Liver (tissue), 9 donors: ENCODE data around the gene ARHGEF7. TPM values are rescaled to one million over a fixed set of nuclear protein-coding genes. Genes with fewer than 3 reads are reported as not detected.

Experiments used
- DNase-seq: peaks from one replicate; pipeline ENCODE4 v3.0.0-alpha.2; 2017; ENCODE audit warnings: low spot score
- H3K27ac ChIP-seq, 2 donors: one replicate each; pipeline ENCODE4 v1.7.0; 2013; ENCODE audit warnings: inconsistent platforms in 2 of 2, low read length in 2 of 2, control low read depth in 1 of 2, low read depth in 1 of 2, mild to moderate bottlenecking in 1 of 2
- H3K27me3 ChIP-seq, 4 donors: one replicate each; pipeline versions ENCODE4 v1.6.1 to v1.7.0; 2013; ENCODE audit warnings: low read length in 3 of 4, inconsistent platforms in 1 of 4, mild to moderate bottlenecking in 1 of 4, moderate library complexity in 1 of 4; ENCODE audit not compliant: control insufficient read depth in 4 of 4, insufficient read depth in 4 of 4
- H3K36me3 ChIP-seq, 4 donors: one replicate each; pipeline versions ENCODE4 v1.6.1 to v1.7.0; 2013; ENCODE audit warnings: low read length in 3 of 4, mild to moderate bottlenecking in 3 of 4, low read depth in 1 of 4, moderate library complexity in 1 of 4; ENCODE audit not compliant: control insufficient read depth in 4 of 4, insufficient read depth in 3 of 4
- H3K4me1 ChIP-seq, 4 donors: one replicate each; pipeline versions ENCODE4 v1.6.1 to v1.7.0; 2013; ENCODE audit warnings: low read length in 3 of 4, mild to moderate bottlenecking in 3 of 4, moderate library complexity in 1 of 4; ENCODE audit not compliant: control insufficient read depth in 4 of 4, insufficient read depth in 4 of 4
- H3K4me3 ChIP-seq, 3 donors: one replicate each; pipeline versions ENCODE4 v1.6.1 to v1.7.0; 2013; ENCODE audit warnings: low read length in 3 of 3, control low read depth in 1 of 3, low read depth in 1 of 3, mild to moderate bottlenecking in 1 of 3
- H3K9ac ChIP-seq, 2 donors: one replicate each; pipeline ENCODE4 v1.7.0; 2013; ENCODE audit warnings: low read length in 2 of 2, mild to moderate bottlenecking in 2 of 2, moderate library complexity in 2 of 2, control low read depth in 1 of 2, low read depth in 1 of 2
- H3K9me3 ChIP-seq, 4 donors: one replicate each; pipeline versions ENCODE4 v1.6.1 to v1.7.0; 2013; ENCODE audit warnings: low read length in 3 of 4; ENCODE audit not compliant: control insufficient read depth in 4 of 4
- ATF3 ChIP-seq: IDR thresholded peaks from 2 replicates; pipeline ENCODE4 v1.6.1; 2016; ENCODE audit warnings: antibody characterized with exemption
- EGR1 ChIP-seq, 2 donors: IDR thresholded peaks; 2 replicates each; pipeline ENCODE4 v1.6.1; 2016 to 2018; ENCODE audit warnings: antibody characterized with exemption in 2 of 2, low read depth in 2 of 2
- FOXA1 ChIP-seq: IDR thresholded peaks from 2 replicates; pipeline ENCODE4 v1.6.1; 2016; ENCODE audit warnings: antibody characterized with exemption
- FOXA2 ChIP-seq: IDR thresholded peaks from 2 replicates; pipeline ENCODE4 v1.6.1; 2016; ENCODE audit warnings: antibody characterized with exemption
- GABPA ChIP-seq, 2 donors: IDR thresholded peaks in 1 of 2; conservative IDR thresholded peaks in 1 of 2; 2 replicates each; pipeline ENCODE4 v1.6.1; 2016; ENCODE audit warnings: antibody characterized with exemption in 2 of 2, mild to moderate bottlenecking in 1 of 2, moderate library complexity in 1 of 2
- HNF4A ChIP-seq, 2 donors: conservative IDR thresholded peaks; 2 replicates each; pipeline ENCODE4 v1.6.1; 2016; ENCODE audit warnings: antibody characterized with exemption in 2 of 2, mild to moderate bottlenecking in 2 of 2
- HNF4G ChIP-seq: IDR thresholded peaks from 2 replicates; pipeline ENCODE4 v1.6.1; 2016; ENCODE audit warnings: antibody characterized with exemption
- JUND ChIP-seq, 2 donors: IDR thresholded peaks; 2 replicates each; pipeline ENCODE4 v1.6.1; 2016; ENCODE audit warnings: antibody characterized with exemption in 2 of 2
- MAX ChIP-seq: IDR thresholded peaks from 2 replicates; pipeline ENCODE4 v1.6.1; 2016; ENCODE audit warnings: antibody characterized with exemption
- NR2F2 ChIP-seq: IDR thresholded peaks from 2 replicates; pipeline ENCODE4 v1.6.1; 2016; ENCODE audit warnings: antibody characterized with exemption
- RAD21 ChIP-seq, 2 donors: IDR thresholded peaks; 2 replicates each; pipeline ENCODE4 v1.6.1; 2016; ENCODE audit warnings: antibody characterized with exemption in 2 of 2, mild to moderate bottlenecking in 2 of 2
- RXRA ChIP-seq, 2 donors: IDR thresholded peaks; 2 replicates each; pipeline ENCODE4 v1.6.1; 2017 to 2018; ENCODE audit warnings: antibody characterized with exemption in 2 of 2, mild to moderate bottlenecking in 1 of 2
- SP1 ChIP-seq: IDR thresholded peaks from 2 replicates; pipeline ENCODE4 v1.6.1; 2018; ENCODE audit warnings: antibody characterized with exemption, mild to moderate bottlenecking
- TAF1 ChIP-seq: conservative IDR thresholded peaks from 2 replicates; pipeline ENCODE4 v1.6.1; 2016; ENCODE audit warnings: antibody characterized with exemption, mild to moderate bottlenecking
- YY1 ChIP-seq: IDR thresholded peaks from 2 replicates; pipeline ENCODE4 v1.6.1; 2016; ENCODE audit warnings: antibody characterized with exemption, mild to moderate bottlenecking
- ZBTB33 ChIP-seq: IDR thresholded peaks from 2 replicates; pipeline ENCODE4 v1.6.1; 2016; ENCODE audit warnings: antibody characterized with exemption
- WGBS: extraction: QIAGEN DNeasy Blood & Tissue Kit; methylation state at CpG from one replicate; pipeline ENCODE4 v1.1.7; 2013; 5-methylcytosine and 5-hydroxymethylcytosine counted together
- polyA plus RNA-seq, 2 donors: library from polyadenylated mRNA; stranded (reverse) in 1 of 2; unstranded in 1 of 2; fragments of 200-250 nt in 1 of 2; fragments of >200 nt in 1 of 2; fragmentation: Nextera tagmentation in 1 of 2; extraction: Ambion mirVana in 1 of 2; gene quantifications; one replicate each; pipeline versions ENCODE4 v1.2.1 to v1.2.3, GENCODE V29; 2013 to 2015
- total RNA-seq, 2 donors: library from RNA; depleted of rRNA; stranded (reverse); fragments of >200 nt; gene quantifications; one replicate each; pipeline ENCODE4 v1.2.3, GENCODE V29; 2014
- donor health status: healthy.
- donor health status: healthy.
- donor health status: healthy.
- donor health status: healthy.
- donor health status: healthy.

The ARHGEF7 gene
- total and polyA plus RNA-seq, 4 donors = 10.3 to 37.5 (median 20.1) TPM

GRCh38 chr13:111121506-111121905, 6.4 kb downstream of the ARHGEF7 start:
- no peak overlapping the region for H3K9ac ChIP-seq
- no peak for DNase-seq
- TF ChIP-seq NR2F2 (no peak), TAF1 (no peak), RXRA (IDR thresholded peaks at IDR 0.05) (no peak), FOXA2 (no peak), HNF4A (conservative IDR thresholded peaks at IDR 0.05) (no peak), FOXA1 (no peak), ZBTB33 (no peak), SP1 (no peak), HNF4G (no peak), MAX (no peak), RAD21 (IDR thresholded peaks at IDR 0.05) (no peak), ATF3 (no peak), GABPA (IDR thresholded peaks at IDR 0.05 in 1 of 2, conservative IDR thresholded peaks at IDR 0.05 in 1 of 2) (no peak), EGR1 (IDR thresholded peaks at IDR 0.05; ENCODE audit: low read depth in 2 of 2) (no peak), JUND (IDR thresholded peaks at IDR 0.05) (no peak), YY1 (no peak)

GRCh38 chr13:111122056-111122455, 6.9 kb downstream of the ARHGEF7 start:
- Histone ChIP-seq H3K4me3 (no peak overlapping the region), H3K27ac (no peak overlapping the region), H3K9me3 (no peaks in the 10 kb centered on the region), H3K27me3 (no peaks in the 10 kb centered on the region), H3K9ac (no peak overlapping the region), H3K36me3 (no peaks in the 10 kb centered on the region), H3K4me1 (peaks cover 0 to 29% (median 26%) of the 10 kb centered on the region in 4 donors)
- no peak for DNase-seq
- no peak for TF ChIP-seq HNF4G
- no peak for TF ChIP-seq ATF3
- no peak for TF ChIP-seq TAF1
- no peak for TF ChIP-seq ZBTB33
- TF ChIP-seq RXRA (IDR thresholded peaks at IDR 0.05) = no peak
- no peak for TF ChIP-seq FOXA1
- TF ChIP-seq YY1 = no peak
- WGBS = 88% methylated on average over 12 of the region's 12 CpGs

More at GRCh38 chr13:111121506-111121905, 6.4 kb downstream of the ARHGEF7 start:
- no peaks in the 10 kb centered on the region for H3K27me3 ChIP-seq
- H3K36me3 ChIP-seq = no peaks in the 10 kb centered on the region
- 87% methylated on average over 16 of the region's 16 CpGs for WGBS
- H3K9me3 ChIP-seq = no peaks in the 10 kb centered on the region
- no peak overlapping the region for H3K27ac ChIP-seq
- H3K4me1 ChIP-seq = peaks cover 0 to 35% (median 32%) of the 10 kb centered on the region in 4 donors
- no peak overlapping the region for H3K4me3 ChIP-seq
